Myocyte (in vitro differentiated cells): ENCODE data around the gene TRAPPC6A. TPM values are rescaled to one million over a fixed set of nuclear protein-coding genes. Genes with fewer than 3 reads are reported as not detected.

Experiments
- DNase-seq: peaks from one replicate; pipeline ENCODE4 v3.0.0-alpha.2; 2012; ENCODE audit warnings: low read depth
- total RNA-seq: library from RNA; depleted of rRNA; stranded (reverse); fragments of >200 nt; gene quantifications from 2 replicates; pipeline ENCODE4 v1.2.3, GENCODE V29; 2014

Gene TRAPPC6A
- total RNA-seq, 1 donor from 2014 or later: 26.9 TPM

- DNase-seq: no peak
These were observed 27.9 kb downstream of the TRAPPC6A start for GRCh38 chr19:45150180-45150579.

GRCh38 chr19:45149129-45149528, 28.9 kb downstream of the TRAPPC6A start:
- DNase-seq: no peak

GRCh38 chr19:45147835-45148676, 30.0 kb downstream of the TRAPPC6A start:
- DNase-seq: no peak

- DNase-seq: no peak
These were observed 31.3 kb downstream of the TRAPPC6A start for GRCh38 chr19:45146741-45147205.

GRCh38 chr19:45146251-45146650, 31.8 kb downstream of the TRAPPC6A start:
- no peak for DNase-seq

GRCh38 chr19:45145270-45146189, 32.5 kb downstream of the TRAPPC6A start:
- DNase-seq: no peak

GRCh38 chr19:45144431-45145269, 33.4 kb downstream of the TRAPPC6A start:
- DNase-seq: no peak

- DNase-seq: no peak
These were observed 35.3 kb downstream of the TRAPPC6A start for GRCh38 chr19:45142726-45143110.

GRCh38 chr19:45142016-45142725, 35.9 kb downstream of the TRAPPC6A start:
- no peak for DNase-seq

- no peak for DNase-seq
These were observed 36.7 kb downstream of the TRAPPC6A start for GRCh38 chr19:45141203-45141900.

GRCh38 chr19:45140533-45140932, 37.5 kb downstream of the TRAPPC6A start:
- DNase-seq: no peak

GRCh38 chr19:45140144-45140503, 37.9 kb downstream of the TRAPPC6A start:
- DNase-seq: no peak

GRCh38 chr19:45139286-45140143, 38.5 kb downstream of the TRAPPC6A start:
- no peak for DNase-seq

GRCh38 chr19:45138303-45138751, 39.7 kb downstream of the TRAPPC6A start:
- DNase-seq: no peak

- DNase-seq: peak; percentile 73
These were observed 40.8 kb downstream of the TRAPPC6A start for GRCh38 chr19:45137179-45137761.

GRCh38 chr19:45136507-45137178, 41.4 kb downstream of the TRAPPC6A start:
- no peak for DNase-seq

GRCh38 chr19:45135176-45135885, 42.7 kb downstream of the TRAPPC6A start:
- DNase-seq: no peak
